M059J (cell line): ENCODE measurements around the gene DNAJB4. TPM values are rescaled to one million over a fixed set of nuclear protein-coding genes. Genes with fewer than 3 reads are reported as not detected.
"Not testable (repeated sequence)": the region's sequence is repeated elsewhere in the genome, so short reads cannot be mapped to it uniquely, and the experiment has no call there.

Experiments used
- DNase-seq: peaks from one replicate; pipeline ENCODE4 v3.0.0-alpha.2; 2012; ENCODE audit warnings: low read depth
- total RNA-seq: library from RNA; depleted of rRNA; stranded (reverse); fragments of >200 nt; shearing (Covaris generic); gene quantifications from 2 replicates; pipeline ENCODE4 v1.2.3, GENCODE V29; 2014; rRNA removed

The DNAJB4 gene
- total RNA-seq, 1 experiment from 2014 or later, result 75.9 TPM

DNA sequence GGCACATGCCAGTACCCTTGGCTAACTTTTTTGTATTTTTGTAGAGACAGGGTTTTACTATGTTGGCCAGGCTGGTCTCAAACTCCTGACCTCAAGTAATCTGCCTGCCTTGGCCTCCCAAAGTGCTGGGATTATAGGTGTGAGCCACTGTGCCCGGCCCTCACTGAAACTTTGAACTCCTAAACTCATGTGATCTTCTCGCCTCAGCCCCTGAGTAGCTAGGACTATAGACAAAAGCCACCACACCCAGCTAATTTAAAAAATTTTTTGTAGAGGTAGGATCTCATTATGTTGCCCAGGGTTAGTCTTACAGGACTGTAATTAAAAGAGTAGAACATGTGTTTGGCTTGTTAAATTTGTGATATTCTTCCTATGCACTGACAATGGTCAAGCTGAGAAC, 60.1 kb downstream of the DNAJB4 start:
- not testable (repeated sequence) for DNase-seq

Other genes starting within 250 kb of the DNAJB4 start
- 60.6 and 85.9 TPM in 2 replicates for gene USP33, start 245.1 kb upstream of the DNAJB4 start, total RNA-seq
- gene MIGA1, start 225.3 kb upstream of the DNAJB4 start, total RNA-seq, result 13.1 and 15.7 TPM in 2 replicates
- 6.0 and 10.4 TPM in 2 replicates for gene NEXN, start 116.3 kb upstream of the DNAJB4 start, total RNA-seq
- 77.7 and 101 TPM in 2 replicates for gene FUBP1, start 25.9 kb upstream of the DNAJB4 start, total RNA-seq
- gene GIPC2, start 41.0 kb downstream of the DNAJB4 start, total RNA-seq, result 1.0 and 1.7 TPM in 2 replicates